DMS153 treated with DMSO at 0.1 percent for 48 hours (cell line): ENCODE measurements around the gene ORC3.
"Not testable (repeated sequence)": the region's sequence is repeated elsewhere in the genome, so short reads cannot be mapped to it uniquely, and the experiment has no call there.

Source experiments
- DNase-seq: peaks from one replicate; lab custom pipeline; 2025; ENCODE audit not compliant: unreplicated experiment; lab: John Stamatoyannopoulos, UW

The ORC3 gene

DNA sequence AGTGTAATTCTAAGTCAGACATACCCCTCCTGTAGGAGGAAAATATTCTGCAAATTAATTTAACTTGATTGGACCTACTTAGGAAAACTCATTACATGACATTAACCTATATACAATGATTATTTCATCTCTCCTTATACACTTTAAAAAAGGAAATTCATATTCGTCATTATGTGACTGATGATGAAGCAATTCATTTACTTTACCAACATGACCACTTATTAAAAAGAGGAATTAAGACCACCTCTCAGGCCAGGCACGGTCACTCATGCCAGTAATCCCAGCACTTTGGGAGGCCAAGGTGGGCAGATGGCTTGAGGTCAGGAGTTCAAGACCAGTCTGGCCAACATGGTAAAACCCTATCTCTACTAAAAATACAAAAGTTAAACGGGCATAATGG lies 100.5 kb downstream of the ORC3 start:
- DNase-seq: no peak

- DNase-seq: no peak
Observed at GRCh38 chr6:87692086-87692485, 102.2 kb downstream of the ORC3 start.

- DNase-seq: not testable (repeated sequence)
Observed at GRCh38 chr6:87696817-87697216, 106.9 kb downstream of the ORC3 start.

DNA sequence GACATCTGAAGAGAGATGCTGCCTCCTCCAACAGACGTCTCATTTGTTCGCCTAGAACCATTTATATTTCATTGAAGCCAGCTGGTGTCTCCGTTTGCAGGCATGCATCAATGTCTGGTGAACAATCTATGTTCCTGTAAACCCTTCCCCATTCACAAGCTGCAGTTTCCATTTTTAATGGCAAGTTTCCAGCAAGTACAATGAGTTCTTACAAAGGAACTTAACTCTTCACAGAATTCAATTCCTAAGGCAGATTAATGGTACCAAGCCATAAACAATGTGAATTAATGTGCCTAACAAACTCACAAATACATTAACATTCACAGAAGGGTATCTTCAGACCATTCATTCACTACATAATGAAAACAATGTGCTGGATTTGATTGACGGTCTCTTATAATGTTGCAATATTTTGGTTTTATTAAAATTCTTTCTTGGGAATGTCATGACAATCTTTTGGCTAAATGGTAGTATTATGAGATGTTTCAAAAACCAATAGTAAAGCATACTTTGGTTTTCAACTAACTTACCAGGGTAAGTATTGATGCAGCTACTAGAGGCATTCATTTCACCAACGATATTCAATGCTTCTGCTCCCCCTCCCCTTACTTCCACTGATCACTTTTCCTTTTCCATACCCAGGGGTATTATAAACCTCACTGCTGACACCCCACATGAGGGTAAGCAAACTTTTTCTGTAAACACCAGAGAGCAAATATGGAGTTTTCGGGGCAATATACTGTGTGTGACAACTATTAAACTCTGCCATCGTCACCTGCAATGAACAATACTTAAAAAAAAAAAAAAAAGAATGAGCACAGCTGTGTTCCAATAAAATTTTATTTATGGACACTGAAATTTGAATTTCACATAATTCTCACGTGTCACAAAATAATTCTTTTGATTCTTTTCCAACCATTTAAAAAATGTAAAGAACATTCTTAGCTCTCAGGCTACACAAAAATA lies 107.9 kb downstream of the ORC3 start:
- DNase-seq: no peak

DNA sequence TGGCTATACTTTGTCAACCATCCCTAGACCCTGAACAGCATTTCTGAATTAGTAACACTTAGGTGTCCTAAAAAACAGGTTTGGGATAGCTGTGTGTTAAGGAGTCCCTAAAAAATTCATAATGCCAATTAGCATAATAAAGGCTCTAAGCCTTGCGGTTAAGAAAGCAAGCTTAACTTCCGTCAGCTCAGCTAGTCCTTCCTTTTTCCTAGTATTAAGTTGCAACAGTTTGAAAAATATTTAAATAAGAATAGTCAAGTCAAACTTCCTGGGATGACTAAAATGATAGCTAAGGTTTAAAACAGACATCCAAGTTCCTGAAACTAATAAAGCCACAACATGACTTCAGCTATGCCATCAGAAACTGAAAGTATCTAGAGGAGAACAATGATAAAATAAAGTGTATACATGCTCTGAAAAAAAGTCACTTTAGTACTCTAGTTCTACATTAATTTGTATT lies 108.6 kb downstream of the ORC3 start:
- DNase-seq: no peak

DNA sequence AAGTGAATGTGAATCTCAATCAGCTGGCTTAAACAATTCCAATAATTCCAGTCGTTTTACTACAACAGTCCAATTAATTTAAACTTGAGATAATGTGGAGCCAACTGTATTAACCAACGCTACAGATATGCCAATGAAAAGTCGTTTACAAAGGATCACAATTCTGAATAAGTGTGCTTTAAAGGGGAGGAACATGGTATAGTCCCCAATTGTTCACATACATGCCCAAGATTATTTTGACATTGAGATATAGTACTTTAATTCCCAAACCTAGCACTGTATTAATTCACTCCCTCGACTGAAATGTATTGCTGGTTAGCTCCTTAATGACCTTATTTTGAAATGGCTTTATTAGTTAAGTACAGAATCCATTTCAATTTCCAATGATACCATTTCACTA lies 109.6 kb downstream of the ORC3 start:
- DNase-seq: no peak

DNA sequence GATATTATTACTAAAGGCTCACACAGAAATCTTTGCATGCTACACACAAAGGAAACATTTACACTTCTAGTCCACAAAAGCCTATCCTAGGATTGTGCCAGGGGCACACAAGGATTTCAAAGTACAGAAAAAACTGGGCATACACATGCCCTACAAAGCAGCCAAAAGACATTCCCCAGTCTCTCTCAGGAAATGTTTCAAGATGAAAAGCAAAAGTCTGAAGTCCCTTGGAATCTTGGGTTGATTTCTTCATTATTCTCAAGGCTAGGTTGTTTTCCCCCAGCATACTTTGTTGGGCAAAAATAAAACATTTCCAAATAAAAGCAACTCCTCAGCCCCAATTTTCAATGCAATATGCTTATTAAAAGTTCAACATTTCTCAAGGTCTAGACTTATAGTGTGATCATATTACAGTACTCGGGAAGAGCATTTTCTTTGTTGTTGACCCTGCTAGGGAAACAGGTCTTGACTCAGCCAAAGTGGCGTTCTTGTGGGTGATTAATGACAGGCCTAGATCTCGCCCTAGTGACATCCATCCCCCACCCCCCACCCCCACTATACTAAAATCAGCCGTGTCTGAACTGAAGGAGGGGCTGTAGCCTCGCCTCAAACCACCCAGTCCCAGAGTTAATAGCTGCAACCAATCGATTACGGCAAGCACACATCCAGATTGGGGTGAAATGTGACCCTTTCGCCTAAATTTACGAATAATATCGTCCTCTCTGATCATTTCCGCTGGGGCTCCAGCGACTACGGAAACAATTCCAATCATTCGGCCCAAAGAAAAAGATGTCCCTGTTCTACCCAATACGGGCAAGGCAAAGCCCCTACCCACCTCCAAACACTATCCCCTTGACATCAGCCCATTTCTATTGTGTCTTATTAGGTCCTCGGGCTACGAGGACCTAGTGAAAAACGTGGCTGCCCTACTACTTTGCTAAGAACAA lies 110.7 kb downstream of the ORC3 start:
- DNase-seq: peak; percentile 59

- DNase-seq: no peak
Observed at GRCh38 chr6:87701344-87701675, 111.4 kb downstream of the ORC3 start.

GRCh38 chr6:87701676-87702588 lies 112.0 kb downstream of the ORC3 start, which contains the start of gene AKIRIN2:
TSS of gene AKIRIN2 (minus strand) at chr6:87702233. CDS start at chr6:87701684, 549 bp downstream.
- DNase-seq: peak; percentile 99

- peak; percentile 84 for DNase-seq
Observed at GRCh38 chr6:87702589-87702945, 112.6 kb downstream of the ORC3 start.

DNA sequence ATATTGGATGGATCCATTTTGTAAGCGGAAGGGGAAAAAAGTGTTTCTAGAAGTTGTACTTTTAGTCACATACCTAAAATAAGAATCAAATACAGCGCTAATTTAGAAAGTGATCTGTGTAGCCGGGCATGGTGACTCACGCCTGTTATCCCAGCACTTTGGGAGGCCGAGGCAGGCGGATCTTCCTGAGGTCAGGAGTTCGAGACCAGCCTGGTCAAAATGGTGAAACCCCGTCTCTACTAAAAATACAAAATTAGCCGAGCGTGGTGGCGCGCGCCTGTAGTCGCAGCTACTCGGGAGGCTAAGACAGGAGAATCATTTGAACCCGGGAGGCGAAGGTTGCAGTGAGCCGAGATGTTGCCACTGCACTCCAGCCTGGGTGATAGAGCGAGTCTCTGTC lies 113.1 kb downstream of the ORC3 start:
- not testable (repeated sequence) for DNase-seq

- no peak for DNase-seq
Observed at GRCh38 chr6:87705070-87705691, 115.2 kb downstream of the ORC3 start.

GRCh38 chr6:87706187-87706966 lies 116.4 kb downstream of the ORC3 start:
- no peak for DNase-seq

DNA sequence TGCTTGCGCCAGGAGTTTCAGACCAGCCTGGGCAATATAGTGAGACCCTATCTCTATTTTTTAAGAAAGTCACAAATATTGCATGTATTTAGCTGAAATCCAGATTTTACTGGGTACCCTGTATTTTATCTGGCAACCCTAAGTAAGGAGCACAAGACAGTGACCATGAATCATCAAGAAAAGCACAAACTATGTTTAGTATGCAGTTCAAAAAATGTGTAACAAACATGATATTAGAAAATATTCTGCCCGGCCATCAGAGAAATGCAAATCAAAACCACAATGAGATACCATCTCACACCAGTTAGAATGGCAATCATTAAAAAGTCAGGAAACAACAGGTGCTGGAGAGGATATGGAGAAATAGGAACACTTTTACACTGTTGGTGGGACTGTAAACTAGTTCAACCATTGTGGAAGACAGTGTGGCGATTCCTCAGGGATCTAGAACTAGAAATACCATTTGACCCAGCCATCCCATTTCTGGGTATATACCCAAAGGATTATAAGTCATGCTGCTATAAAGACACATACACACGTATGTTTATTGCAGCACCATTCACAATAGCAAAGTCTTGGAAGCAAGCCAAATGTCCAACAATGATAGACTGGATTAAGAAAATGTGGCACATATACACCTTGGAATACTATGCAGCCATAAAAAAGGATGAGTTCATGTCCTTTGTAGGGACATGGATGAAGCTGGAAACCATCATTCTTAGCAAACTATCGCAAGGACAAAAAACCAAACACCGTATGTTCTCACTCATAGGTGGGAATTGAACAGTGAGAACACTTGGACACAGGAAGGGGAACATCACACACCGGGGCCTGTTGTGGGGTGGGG lies 118.9 kb downstream of the ORC3 start:
- not testable (repeated sequence) for DNase-seq

- no peak for DNase-seq
Observed at GRCh38 chr6:87710090-87710489, 120.2 kb downstream of the ORC3 start.

- not testable (repeated sequence) for DNase-seq
Observed at GRCh38 chr6:87712713-87713112, 122.8 kb downstream of the ORC3 start.

DNA sequence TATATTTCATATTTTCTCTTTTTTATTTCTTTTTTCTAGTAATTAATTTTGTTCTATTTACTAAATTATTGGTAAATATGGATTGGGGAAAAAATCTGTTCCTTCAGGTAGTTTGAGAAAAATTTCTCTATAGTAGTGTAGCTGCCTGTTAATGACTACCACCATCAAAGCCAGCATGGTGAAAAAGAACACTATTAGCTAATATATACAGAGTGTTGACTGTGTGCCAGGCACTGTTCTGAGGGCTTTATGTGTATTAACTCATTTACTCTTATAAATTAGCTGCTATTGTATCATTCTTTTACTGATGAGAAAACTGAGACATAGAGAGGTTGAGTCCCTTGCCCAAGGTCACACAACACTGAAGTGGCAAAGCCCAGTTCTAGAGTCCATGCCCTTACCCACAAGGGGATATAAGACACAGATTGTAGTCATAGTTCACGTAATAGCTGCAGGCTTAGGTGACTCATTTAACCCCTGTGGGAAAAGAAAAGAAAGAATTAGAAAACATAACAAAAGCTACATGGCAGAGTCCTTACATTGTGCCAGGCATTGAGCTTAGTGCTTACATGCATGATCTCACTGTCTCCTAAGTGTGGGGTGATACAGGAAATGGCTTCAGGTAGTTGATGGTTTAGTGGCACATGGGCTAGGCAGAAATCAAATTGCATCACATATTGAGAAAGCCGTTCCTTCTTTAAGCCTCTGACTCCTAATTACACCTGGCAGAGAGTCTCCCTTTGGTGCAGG lies 124.3 kb downstream of the ORC3 start:
- DNase-seq: no peak
